ENCODE data around the gene SPOCK2.
A peak's percentile ranks its signal among the peaks of the same experiment; 100 is the strongest.

SPOCK2 gene

DNA sequence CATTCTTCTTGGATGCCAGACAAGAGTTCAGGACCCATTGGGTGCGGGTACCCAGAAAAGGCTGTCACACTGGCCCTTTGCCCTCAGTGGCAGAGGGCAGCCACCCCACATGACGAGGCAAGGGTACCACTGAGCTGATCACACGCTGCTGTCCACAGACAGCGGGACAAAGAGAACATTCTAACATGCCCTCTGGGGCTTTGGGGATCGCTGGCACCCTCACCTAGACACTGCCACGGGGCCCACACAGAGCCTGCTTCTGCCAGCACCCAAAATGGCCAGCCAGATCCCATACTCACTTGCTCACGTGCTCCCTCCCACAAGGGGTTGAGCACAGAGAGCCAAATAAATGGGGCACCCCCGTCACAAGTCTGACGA, 16.7 kb upstream of the SPOCK2 start:
- no peak for DNase-seq (ENCODE audit: low read depth, low spot score)
- Histone ChIP-seq H3K36me3 (ENCODE audit: insufficient read depth, low read length) (no peaks in the 10 kb centered on the region), H3K9me3 (ENCODE audit: low read depth, low read length) (no peaks in the 10 kb centered on the region), H3K4me3 (no peak overlapping the region), H3K27ac (no peak overlapping the region), H3K9ac (ENCODE audit: insufficient read length) (no peak overlapping the region)
- TF ChIP-seq POLR2AphosphoS5 (IDR thresholded peaks at IDR 0.05; ENCODE audit: borderline replicate concordance, low read depth, low read length) (no peak), FOXP2 (optimal IDR thresholded peaks at IDR 0.05; ENCODE audit: control extremely low read depth, extremely low read length, insufficient read depth) (no peak), EZH2 (IDR thresholded peaks at IDR 0.05) (no peak)

DNA sequence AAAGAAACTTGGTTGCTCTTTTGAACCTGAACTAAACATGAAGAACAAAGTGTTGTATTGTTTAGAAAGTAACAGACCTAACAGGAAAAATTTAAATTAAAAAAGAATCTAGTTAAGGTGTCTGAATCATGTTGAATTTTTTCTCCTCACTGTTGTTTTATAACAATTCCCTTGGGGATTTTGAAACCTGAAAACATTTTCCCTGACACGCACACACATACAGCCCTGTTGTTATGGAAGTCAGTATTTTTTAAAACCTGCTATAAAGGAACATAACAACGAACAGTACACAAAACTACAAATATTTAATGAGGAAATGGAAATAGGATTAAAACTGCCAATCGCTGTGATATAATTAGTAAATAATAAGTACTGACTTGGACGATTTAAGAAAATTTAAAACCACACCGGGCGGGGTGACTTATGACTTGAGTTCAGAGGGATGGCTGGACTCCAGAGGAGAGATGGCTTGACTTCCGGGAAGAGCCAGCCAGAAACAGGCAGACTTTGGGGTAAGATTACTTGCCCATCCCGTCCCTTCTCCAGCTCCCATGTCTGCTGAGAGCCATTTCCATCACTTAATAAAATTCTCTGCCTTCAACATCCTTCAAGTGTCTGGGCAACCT, 16.2 kb upstream of the SPOCK2 start:
- TF ChIP-seq EZH2 (IDR thresholded peaks at IDR 0.05) (no peak), POLR2AphosphoS5 (IDR thresholded peaks at IDR 0.05; ENCODE audit: borderline replicate concordance, low read depth, low read length) (no peak), FOXP2 (optimal IDR thresholded peaks at IDR 0.05; ENCODE audit: control extremely low read depth, extremely low read length, insufficient read depth) (no peak)
- H3K27ac ChIP-seq, result no peak overlapping the region
- no peak for DNase-seq (ENCODE audit: low read depth, low spot score)
- H3K9me3 ChIP-seq (ENCODE audit: low read depth, low read length), result no peaks in the 10 kb centered on the region
- no peak overlapping the region for H3K4me3 ChIP-seq
- H3K9ac ChIP-seq (ENCODE audit: insufficient read length), result no peak overlapping the region
- H3K36me3 ChIP-seq (ENCODE audit: insufficient read depth, low read length), result no peaks in the 10 kb centered on the region

DNA sequence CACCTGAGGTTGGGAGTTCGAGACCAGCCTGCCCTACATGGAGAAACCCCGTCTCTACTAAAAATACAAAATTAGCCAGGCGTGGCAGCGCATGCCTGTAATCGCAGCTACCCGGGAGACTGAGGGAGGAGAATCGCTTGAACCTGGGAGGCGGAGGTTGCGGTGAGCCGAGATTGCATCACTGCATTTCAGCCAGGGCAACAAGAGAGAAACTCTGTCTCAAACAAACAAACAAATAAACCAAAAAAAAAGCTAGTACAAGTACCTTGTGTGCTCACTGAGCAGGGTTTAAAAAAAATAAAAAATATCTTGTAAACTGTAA, 11.2 kb upstream of the SPOCK2 start:
- Histone ChIP-seq H3K4me3 (no peak overlapping the region), H3K27ac (no peak overlapping the region), H3K9ac (ENCODE audit: insufficient read length) (no peak overlapping the region), H3K9me3 (ENCODE audit: low read depth, low read length) (no peaks in the 10 kb centered on the region), H3K36me3 (ENCODE audit: insufficient read depth, low read length) (no peaks in the 10 kb centered on the region)
- DNase-seq (ENCODE audit: low read depth, low spot score), result no peak
- TF ChIP-seq EZH2 (IDR thresholded peaks at IDR 0.05) (no peak), FOXP2 (optimal IDR thresholded peaks at IDR 0.05; ENCODE audit: control extremely low read depth, extremely low read length, insufficient read depth) (no peak), POLR2AphosphoS5 (IDR thresholded peaks at IDR 0.05; ENCODE audit: borderline replicate concordance, low read depth, low read length) (no peak)

DNA sequence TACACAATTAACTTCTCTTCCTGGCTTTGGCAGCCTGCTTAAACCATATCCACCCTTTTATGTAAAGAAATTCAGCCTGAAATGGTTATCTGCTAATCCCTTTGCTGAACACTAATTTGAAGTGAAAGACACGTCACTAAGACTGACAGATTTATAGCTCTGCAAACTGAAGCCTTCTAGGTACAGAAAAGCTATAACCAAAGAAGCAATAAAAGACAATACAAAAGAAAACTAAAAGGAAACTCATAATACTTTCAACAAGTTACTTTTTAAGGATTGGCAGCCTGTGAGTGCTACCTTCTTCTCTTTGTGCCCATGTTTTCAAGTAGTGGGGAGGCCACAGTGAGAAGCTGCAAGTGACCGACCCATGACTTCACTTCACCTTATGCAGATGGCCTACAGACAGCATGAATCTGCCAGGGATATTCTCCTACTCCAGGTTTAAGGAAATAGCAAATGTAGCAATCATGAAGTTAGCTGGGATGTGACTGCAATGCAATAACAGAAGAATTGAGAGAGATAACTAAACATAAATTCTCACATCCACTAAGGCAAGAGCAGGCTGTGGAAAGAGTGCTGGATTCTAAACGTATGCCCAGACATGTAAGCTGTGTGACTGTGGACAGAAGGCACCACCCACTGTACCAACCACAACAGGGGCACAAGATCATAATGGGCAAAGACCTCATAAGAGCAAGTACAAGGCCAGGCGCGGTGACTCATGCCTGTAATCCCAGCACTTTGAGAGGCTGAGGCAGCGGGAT, 10.7 kb upstream of the SPOCK2 start:
- TF ChIP-seq POLR2AphosphoS5 (IDR thresholded peaks at IDR 0.05; ENCODE audit: borderline replicate concordance, low read depth, low read length), result no peak
- TF ChIP-seq FOXP2 (optimal IDR thresholded peaks at IDR 0.05; ENCODE audit: control extremely low read depth, extremely low read length, insufficient read depth), result no peak
- TF ChIP-seq EZH2 (IDR thresholded peaks at IDR 0.05), result no peak
- Histone ChIP-seq H3K36me3 (ENCODE audit: insufficient read depth, low read length) (no peaks in the 10 kb centered on the region), H3K4me3 (no peak overlapping the region), H3K27ac (no peak overlapping the region), H3K9me3 (ENCODE audit: low read depth, low read length) (no peaks in the 10 kb centered on the region), H3K9ac (ENCODE audit: insufficient read length) (no peak overlapping the region)
- DNase-seq (ENCODE audit: low read depth, low spot score), result no peak

DNA sequence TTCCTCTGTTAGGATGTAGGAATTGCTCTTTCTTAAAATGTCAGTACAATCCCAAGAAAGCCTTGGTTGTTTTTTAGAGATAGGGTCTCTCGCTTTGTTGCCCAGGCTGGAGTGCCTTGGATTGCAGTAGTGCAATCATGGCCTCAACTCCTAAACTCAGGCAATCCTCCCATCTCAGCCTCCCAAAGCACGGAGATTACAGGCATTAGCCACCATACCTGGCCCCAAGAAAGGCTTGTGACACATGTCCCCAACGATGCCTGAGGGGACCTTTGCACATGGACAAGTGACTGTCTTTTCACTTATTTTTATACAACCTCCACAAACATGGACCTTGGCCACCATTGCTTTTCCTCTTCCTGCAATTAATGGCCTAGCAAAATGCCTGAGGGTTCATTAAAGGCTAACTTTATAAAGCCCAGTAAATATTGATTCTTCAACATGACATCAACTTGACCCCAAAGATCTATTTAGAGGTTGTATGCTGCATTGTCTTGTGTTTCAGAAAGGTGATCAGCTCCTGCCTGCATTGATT, 10.0 kb upstream of the SPOCK2 start:
- TF ChIP-seq POLR2AphosphoS5 (IDR thresholded peaks at IDR 0.05; ENCODE audit: borderline replicate concordance, low read depth, low read length), result no peak
- TF ChIP-seq FOXP2 (optimal IDR thresholded peaks at IDR 0.05; ENCODE audit: control extremely low read depth, extremely low read length, insufficient read depth), result no peak
- no peak for TF ChIP-seq EZH2 (IDR thresholded peaks at IDR 0.05)
- no peak overlapping the region for H3K4me3 ChIP-seq
- no peaks in the 10 kb centered on the region for H3K9me3 ChIP-seq (ENCODE audit: low read depth, low read length)
- H3K9ac ChIP-seq (ENCODE audit: insufficient read length), result no peak overlapping the region
- H3K27ac ChIP-seq, result no peak overlapping the region
- DNase-seq (ENCODE audit: low read depth, low spot score), result no peak
- H3K36me3 ChIP-seq (ENCODE audit: insufficient read depth, low read length), result no peaks in the 10 kb centered on the region

DNA sequence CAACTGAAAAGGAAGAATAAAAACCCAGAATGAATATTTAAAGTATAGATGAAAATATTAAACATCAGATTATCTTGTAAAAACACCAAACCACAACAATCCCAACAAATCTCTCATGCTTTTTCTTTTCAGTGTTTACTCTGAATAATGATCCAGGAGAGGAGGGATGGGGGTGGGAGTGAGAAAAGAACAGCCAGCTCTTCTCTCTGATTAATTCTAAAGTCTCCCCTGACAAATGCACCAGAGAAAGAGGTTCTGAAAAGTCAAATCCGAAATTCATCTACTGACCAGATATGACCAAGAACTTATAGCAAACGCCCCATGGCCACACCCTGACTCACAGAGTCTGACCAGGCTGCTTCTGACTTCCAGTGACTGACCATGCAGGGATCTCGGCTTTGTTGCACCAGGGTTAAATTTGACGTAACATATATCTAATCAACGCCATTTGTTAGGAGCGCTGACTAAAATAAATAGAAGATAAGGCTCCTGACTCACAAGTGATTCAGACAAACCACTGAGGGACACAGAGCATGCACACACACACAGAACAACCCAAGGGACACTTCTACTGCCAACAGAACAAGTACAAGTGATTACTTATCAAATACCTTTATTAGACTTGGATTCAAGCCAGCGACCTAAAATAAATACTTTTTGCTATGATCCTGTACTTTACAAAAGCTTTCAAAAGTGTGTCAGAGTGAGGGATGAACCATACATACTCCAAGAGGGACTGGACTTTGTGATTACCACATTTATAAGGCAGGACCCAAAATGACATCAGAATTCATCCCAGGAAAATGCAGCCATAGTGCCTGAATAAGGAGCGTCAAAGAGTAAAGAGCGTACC, 9.3 kb upstream of the SPOCK2 start:
- no peaks in the 10 kb centered on the region for H3K9me3 ChIP-seq (ENCODE audit: low read depth, low read length)
- no peak overlapping the region for H3K9ac ChIP-seq (ENCODE audit: insufficient read length)
- no peak for DNase-seq (ENCODE audit: low read depth, low spot score)
- TF ChIP-seq EZH2 (IDR thresholded peaks at IDR 0.05) (no peak), FOXP2 (optimal IDR thresholded peaks at IDR 0.05; ENCODE audit: control extremely low read depth, extremely low read length, insufficient read depth) (no peak), POLR2AphosphoS5 (IDR thresholded peaks at IDR 0.05; ENCODE audit: borderline replicate concordance, low read depth, low read length) (no peak)
- H3K36me3 ChIP-seq (ENCODE audit: insufficient read depth, low read length), result no peaks in the 10 kb centered on the region
- H3K4me3 ChIP-seq, result no peak overlapping the region
- H3K27ac ChIP-seq, result no peak overlapping the region

DNA sequence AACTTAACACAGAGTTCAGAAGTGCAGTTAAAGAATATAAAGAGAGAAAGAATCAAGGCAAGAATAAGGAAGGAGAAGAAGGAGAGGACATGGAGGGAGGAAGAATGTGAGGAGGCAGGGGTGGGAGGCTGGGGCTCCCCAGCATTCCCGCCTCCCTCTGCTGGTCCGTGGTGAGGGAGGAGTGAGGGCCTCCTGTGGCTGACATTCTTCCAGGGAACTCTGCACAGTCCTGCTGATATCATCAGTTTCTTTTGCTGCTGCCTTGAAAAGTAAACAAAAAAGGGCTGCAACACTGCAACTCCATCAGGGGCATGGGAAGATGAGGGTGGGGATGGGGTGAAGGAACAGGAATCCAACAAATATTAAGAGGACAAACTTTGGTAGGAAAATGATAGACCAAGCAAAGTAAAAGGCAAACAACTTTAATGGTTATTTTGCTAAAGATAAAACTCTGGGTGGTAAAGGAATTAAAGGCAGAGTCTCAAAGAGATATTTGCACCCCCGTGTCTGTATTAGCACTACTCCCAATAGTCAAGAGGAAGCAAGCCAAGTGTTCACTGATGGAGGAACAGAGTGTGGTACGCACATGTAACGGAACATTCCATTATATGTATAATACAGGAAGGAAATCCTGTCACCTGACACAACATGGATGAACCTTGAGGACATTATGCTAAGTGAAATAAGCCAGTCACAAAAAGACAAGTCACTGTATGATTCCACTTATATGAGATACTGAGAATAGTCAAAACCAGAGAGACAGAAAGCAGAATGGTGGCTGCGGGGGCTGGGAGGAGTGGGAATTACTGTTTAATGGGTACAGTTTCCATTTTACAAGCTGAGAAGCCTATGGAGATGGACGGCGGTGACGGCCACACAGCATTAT, 8.0 kb upstream of the SPOCK2 start:
- H3K27ac ChIP-seq, result peak overlapping the region; percentile 87
- no peak for DNase-seq (ENCODE audit: low read depth, low spot score)
- peak overlapping the region; percentile 32 for H3K9ac ChIP-seq (ENCODE audit: insufficient read length)
- TF ChIP-seq POLR2AphosphoS5 (IDR thresholded peaks at IDR 0.05; ENCODE audit: borderline replicate concordance, low read depth, low read length) (no peak), FOXP2 (optimal IDR thresholded peaks at IDR 0.05; ENCODE audit: control extremely low read depth, extremely low read length, insufficient read depth) (peak; percentile 69)
- H3K36me3 ChIP-seq (ENCODE audit: insufficient read depth, low read length), result no peaks in the 10 kb centered on the region
- H3K9me3 ChIP-seq (ENCODE audit: low read depth, low read length), result no peaks in the 10 kb centered on the region
- peak overlapping the region; percentile 18; the same call in 1 of the 2 replicates for H3K4me3 ChIP-seq

All from SK-N-MC (cell line).